ENCODE results near the gene STARD3NL. TPM values are rescaled to one million over a fixed set of nuclear protein-coding genes. Genes with fewer than 3 reads are reported as not detected.
"Not testable (repeated sequence)": the region's sequence is repeated elsewhere in the genome, so short reads cannot be mapped to it uniquely, and the experiment has no call there.

Gene STARD3NL
- total RNA-seq, 1 experiment from 2014 or later = 120 TPM

DNA sequence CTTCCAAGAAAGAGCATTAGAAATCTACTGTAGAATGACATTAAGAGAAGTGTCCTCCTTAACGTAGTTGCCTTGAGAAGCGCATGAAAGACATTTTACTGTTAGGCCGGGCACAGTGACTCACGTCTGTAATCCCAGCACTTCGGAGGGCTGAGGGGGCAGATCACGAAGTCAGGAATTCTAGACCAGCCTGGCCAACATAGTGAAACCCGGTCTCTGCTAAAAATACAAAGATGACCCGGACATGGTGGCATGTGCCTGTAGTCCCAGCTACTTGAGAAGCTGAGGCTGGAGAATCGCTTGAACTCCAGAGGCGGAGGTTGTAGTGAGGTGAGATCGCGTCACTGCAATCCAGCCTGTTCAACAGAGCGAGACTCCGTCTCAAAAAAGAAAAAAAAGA is 66.5 kb downstream of the STARD3NL start:
- in situ Hi-C loops (cut with HindIII; ENCODE audit: low pct_unique_long_range_greater_than_20kb, low sequenced_read_pairs) = no loop called here

GRCh38 chr7:38245409-38245977 is 67.4 kb downstream of the STARD3NL start:
- in situ Hi-C loops (cut with HindIII; ENCODE audit: low pct_unique_long_range_greater_than_20kb, low sequenced_read_pairs) = no loop called here
- no peak for DNase-seq (ENCODE audit: low read depth)

More for the DNA sequence above, 66.5 kb downstream of the STARD3NL start:
- no peak for DNase-seq (ENCODE audit: low read depth)

GRCh38 chr7:38248069-38248567 is 70.1 kb downstream of the STARD3NL start:
- in situ Hi-C loops (cut with HindIII; ENCODE audit: low pct_unique_long_range_greater_than_20kb, low sequenced_read_pairs) = no loop called here
- DNase-seq (ENCODE audit: low read depth) = no peak

DNA sequence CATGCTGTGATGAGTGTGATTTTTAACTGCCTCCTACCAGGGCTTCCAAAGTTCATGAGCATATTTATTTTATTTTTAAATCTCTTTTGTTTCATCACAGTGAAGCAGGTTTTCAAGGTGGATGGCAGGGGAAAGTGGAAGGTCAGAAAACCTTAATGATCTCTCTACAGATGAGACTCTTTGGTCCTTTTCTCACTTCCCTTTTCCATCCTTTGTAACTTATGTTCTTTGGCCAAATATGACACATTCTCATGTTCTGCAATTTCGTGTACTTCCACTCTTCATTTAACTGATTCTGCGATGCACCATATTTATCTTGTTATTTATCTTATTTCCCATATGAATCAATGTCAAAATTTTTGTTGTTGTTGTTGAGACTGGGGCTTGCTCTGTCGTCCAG is 71.8 kb downstream of the STARD3NL start:
- in situ Hi-C loops (cut with HindIII; ENCODE audit: low pct_unique_long_range_greater_than_20kb, low sequenced_read_pairs); DNase-seq (ENCODE audit: low read depth): not testable (repeated sequence)

DNA sequence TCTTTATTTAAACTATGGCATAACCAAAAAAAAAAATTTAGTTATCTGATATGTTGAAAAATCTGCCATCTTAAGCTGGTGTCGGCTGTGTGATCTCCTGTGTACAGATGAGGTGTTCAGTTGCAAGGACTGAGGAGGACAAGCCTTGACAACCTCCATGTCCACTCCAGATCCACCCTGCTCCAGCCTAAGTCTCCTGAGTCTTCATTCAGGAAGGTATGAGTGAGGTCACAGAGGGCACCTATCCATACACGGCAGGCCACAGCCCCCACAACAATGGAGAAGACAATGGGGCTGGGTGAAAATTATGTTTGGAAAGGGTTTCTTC is 79.3 kb downstream of the STARD3NL start:
- in situ Hi-C loops (cut with HindIII; ENCODE audit: low pct_unique_long_range_greater_than_20kb, low sequenced_read_pairs) = no loop called here
- DNase-seq (ENCODE audit: low read depth) = no peak

- DNase-seq (ENCODE audit: low read depth); in situ Hi-C loops (cut with HindIII; ENCODE audit: low pct_unique_long_range_greater_than_20kb, low sequenced_read_pairs): not testable (repeated sequence)
Measured at GRCh38 chr7:38259157-38259556, 81.1 kb downstream of the STARD3NL start.

DNA sequence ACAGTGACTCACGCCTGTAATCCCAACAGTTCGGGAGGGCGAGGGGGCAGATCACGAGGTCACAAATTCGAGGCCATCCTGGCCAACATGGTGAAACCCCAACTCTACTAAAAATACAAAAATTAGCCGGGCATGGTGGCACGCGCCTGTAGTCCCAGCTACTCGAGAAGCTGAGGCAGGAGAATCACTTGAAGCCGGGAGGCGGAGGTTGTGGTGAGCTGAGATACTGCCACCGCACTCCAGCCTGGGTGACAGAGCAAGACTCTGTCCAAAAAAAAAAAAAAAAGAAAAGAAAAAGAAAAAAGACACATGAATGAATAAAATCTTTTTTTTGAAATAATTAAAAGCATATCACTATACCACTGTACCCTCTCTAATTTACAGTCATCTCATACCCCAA is 83.6 kb downstream of the STARD3NL start:
- in situ Hi-C loops (cut with HindIII; ENCODE audit: low pct_unique_long_range_greater_than_20kb, low sequenced_read_pairs) = not testable (repeated sequence)

DNA sequence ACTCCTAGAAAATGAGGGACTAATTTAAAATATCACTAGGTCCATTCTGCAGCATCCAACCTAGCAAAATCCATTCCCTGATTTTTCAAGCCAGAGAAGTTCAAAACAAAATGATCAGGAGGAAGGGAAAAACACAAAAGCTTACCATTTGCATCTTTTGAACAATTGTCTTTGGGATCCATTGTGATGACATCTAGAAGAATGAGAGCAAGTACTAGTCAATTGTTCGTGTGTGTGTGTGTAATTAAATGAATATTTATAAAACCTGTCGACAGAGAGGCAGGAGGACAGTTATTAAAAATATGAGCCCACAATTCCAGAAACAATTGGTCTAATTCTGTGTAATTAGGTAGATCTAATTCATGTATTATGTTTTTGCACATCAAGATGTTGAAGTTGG is 84.0 kb downstream of the STARD3NL start:
- DNase-seq (ENCODE audit: low read depth); in situ Hi-C loops (cut with HindIII; ENCODE audit: low pct_unique_long_range_greater_than_20kb, low sequenced_read_pairs): not testable (repeated sequence)

More for the DNA sequence above, 83.6 kb downstream of the STARD3NL start:
- DNase-seq (ENCODE audit: low read depth) = not testable (repeated sequence)

GRCh38 chr7:38262545-38262944 is 84.5 kb downstream of the STARD3NL start:
- no peak for DNase-seq (ENCODE audit: low read depth)
- in situ Hi-C loops (cut with HindIII; ENCODE audit: low pct_unique_long_range_greater_than_20kb, low sequenced_read_pairs) = no loop called here

DNA sequence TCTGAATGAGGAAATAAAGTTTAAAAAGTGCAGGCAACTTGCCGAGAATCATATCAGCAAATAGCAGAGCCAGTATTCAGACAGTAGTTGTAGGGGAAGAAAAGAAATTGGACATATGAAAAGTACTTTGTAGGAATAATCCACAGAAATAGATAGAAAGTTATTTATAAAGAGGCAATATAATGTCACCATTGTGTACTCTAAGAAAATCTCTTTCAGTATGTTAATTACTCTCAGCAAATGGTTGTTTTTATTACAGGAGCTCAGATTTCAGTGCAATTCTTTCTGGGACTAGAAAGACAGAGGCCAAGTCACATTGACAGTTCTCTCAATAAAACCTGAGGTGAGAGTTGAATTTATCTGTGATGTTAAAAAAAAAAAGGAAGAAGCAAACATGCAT is 85.2 kb downstream of the STARD3NL start:
- in situ Hi-C loops (cut with HindIII; ENCODE audit: low pct_unique_long_range_greater_than_20kb, low sequenced_read_pairs); DNase-seq (ENCODE audit: low read depth): not testable (repeated sequence)

DNA sequence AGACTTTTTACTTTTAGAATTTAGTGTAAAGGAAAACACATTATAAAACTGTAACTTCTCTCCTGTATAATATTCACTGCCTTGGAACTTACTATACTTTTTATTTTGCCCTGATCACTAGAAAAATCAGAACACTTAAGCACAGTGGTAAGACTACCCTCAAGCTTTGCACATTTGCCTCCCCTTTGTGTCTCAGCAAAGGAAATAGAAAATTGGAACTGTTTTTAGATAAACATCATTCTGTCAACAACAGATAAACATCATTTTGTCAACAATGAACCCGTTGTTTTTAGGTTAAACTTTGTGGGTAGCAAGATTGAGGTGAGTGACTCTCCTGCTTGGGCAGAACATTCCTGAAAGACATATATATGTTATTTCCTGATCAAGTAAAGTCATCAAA is 86.6 kb downstream of the STARD3NL start:
- DNase-seq (ENCODE audit: low read depth); in situ Hi-C loops (cut with HindIII; ENCODE audit: low pct_unique_long_range_greater_than_20kb, low sequenced_read_pairs): not testable (repeated sequence)

DNA sequence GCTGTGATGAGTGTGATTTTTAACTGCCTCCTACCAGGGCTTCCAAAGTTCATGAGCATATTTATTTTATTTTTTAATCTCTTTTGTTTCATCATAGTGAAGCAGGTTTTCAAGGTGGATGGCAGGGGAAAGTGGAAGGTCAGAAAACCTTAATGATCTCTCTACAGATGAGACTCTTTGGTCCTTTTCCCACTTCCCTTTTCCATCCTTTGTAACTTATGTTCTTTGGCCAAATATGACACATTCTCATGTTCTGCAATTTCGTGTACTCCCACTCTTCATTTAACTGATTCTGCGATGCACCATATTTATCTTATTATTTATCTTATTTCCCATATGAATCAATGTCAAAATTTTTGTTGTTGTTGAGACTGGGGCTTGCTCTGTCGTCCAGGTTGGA is 87.9 kb downstream of the STARD3NL start:
- in situ Hi-C loops (cut with HindIII; ENCODE audit: low pct_unique_long_range_greater_than_20kb, low sequenced_read_pairs); DNase-seq (ENCODE audit: low read depth): not testable (repeated sequence)

DNA sequence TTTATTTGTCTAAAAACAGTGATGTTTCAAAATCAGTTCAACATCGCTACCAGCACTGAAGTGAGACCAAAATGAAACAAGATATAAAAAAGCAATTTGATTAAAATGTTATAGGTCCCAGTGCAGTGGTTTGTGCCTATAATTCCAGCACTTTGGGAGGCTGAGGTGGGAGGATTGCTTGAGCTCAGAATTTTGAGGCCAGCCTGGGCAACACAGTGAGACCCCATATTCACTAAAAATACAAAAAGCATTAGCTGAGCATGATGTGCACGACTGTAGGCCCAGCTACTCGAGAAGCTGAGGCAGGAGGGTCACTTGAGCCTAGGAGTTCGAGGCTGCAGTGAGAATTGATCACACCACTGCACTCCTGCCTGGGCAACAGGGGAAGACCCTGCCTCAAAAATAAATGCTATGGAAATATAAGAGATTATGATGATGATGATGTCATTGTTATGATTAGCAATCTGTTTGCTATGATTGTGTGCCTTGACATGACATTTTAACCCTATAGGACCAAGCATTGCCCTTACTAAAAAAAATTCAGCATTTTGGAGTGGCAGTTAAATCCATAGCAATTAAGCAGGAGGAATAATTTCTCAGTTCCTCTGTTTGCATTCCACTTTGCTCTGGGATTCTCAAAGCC is 91.8 kb downstream of the STARD3NL start:
- in situ Hi-C loops (cut with HindIII; ENCODE audit: low pct_unique_long_range_greater_than_20kb, low sequenced_read_pairs); DNase-seq (ENCODE audit: low read depth): not testable (repeated sequence)

DNA sequence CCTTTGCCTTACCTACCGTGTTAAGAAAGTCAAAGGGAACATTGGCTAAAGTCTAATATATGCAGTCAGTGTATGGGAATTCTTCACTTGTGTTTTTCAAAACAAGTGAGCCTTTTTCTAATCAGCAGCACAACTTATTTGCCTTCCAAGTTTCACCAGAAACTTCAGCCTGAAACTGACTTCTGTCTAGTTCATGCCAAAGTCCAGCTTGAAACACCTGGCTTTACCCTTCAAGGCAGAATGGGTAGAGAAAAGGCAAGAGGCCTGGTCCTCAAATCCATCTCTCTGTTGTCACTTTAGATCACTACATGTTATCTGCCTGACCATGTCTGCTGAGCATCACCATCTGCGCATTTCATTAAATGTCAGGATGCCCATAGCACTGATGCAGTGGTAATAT is 92.4 kb downstream of the STARD3NL start:
- DNase-seq (ENCODE audit: low read depth); in situ Hi-C loops (cut with HindIII; ENCODE audit: low pct_unique_long_range_greater_than_20kb, low sequenced_read_pairs): not testable (repeated sequence)

GRCh38 chr7:38273286-38273995 is 95.4 kb downstream of the STARD3NL start, which contains the start of gene TARP:
TSS of gene TARP (minus strand) at chr7:38273636.
- in situ Hi-C loops (cut with HindIII; ENCODE audit: low pct_unique_long_range_greater_than_20kb, low sequenced_read_pairs) = no loop called here
- no peak for DNase-seq (ENCODE audit: low read depth)

DNA sequence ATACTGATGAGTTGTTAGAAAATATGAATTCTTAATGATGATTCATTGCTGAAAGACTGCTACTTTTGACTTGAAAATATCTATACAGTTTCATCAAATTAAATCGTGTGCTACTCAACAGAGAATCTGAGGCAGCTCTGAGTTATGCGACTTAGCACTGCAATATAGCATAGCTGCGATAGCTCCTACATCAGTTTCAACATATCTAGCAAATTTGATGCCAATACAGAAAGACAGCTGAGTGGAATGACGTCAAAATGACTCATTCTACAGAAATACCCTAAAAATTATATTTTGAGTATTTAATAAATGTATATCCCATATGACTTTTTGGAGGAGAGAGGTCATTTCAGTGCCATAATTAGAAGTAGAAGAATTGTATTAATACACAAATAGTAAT is 96.4 kb downstream of the STARD3NL start:
- in situ Hi-C loops (cut with HindIII; ENCODE audit: low pct_unique_long_range_greater_than_20kb, low sequenced_read_pairs) = no loop called here
- no peak for DNase-seq (ENCODE audit: low read depth)

GRCh38 chr7:38274927-38275620 is 97.0 kb downstream of the STARD3NL start:
- in situ Hi-C loops (cut with HindIII; ENCODE audit: low pct_unique_long_range_greater_than_20kb, low sequenced_read_pairs) = no loop called here
- DNase-seq (ENCODE audit: low read depth) = no peak

DNA sequence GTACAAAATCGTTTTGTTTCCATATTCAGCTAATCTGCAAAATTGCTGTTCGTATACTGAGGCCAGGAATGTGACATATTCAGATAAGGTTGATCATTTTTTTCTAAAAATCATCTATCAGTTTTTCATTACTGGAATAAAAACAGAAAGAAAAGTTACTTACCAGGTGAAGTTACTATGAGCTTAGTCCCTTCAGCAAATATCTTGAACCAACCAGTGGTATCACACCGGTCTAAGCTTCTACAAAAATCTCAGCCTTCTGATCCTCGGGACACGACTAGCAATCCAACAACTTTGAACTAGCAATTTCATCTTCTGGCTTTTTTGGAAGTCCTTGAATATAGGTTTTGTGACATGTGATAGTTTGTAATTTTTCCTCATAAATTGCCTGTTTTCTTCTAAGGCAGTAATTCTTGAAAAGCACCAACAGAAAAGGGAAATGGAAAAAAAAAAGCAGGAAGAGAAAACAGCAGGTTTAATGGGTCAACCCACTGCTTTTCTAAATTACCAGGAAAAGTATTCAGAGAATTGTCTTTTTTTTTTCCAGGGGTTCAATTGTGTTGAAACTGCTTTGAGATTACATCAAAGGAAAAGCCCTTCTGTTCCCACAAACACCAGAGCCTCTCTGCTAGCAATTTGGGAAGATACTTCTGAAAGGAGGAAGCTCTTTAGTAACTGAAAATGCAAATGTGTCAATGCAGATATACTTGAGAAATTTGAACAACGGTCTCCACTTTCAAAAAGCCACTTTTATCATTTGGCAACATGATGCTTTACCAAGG is 98.2 kb downstream of the STARD3NL start:
- in situ Hi-C loops (cut with HindIII; ENCODE audit: low pct_unique_long_range_greater_than_20kb, low sequenced_read_pairs) = no loop called here
- DNase-seq (ENCODE audit: low read depth) = no peak
